HCT116 (cell line): ENCODE data around the gene UFD1. TPM values are rescaled to one million over a fixed set of nuclear protein-coding genes. Genes with fewer than 3 reads are reported as not detected.

Source experiments
- ATAC-seq: fragments of 200-7000 bp; cut with Tn5 transposase; 2 replicates; pipeline ENCODE4 v1.9.1; 2020; ENCODE audit warnings: mild to moderate bottlenecking, moderate library complexity
- BruUV-seq: library from RNA; stranded (reverse); fragments of 400-500 nt; replicated peaks from 2 replicates; lab custom pipeline; 2021; lab: Mats Ljungman, UMichigan
- CTCF ChIA-PET: fragments of 300-600 bp; sonication (Branson Sonifier 250); formaldehyde crosslinking; loops from one replicate; lab custom pipeline; 2021; ENCODE audit warnings: antibody characterized with exemption; lab: Charles Lee
- POLR2A ChIA-PET: fragments of 300-600, 350-600 bp; sonication (Branson Sonifier 250); formaldehyde crosslinking; loops from one replicate; lab custom pipeline; 2021; ENCODE audit warnings: antibody characterized with exemption; lab: Charles Lee
- RAD21 ChIA-PET, 2 experiments: fragments of 300-600 bp; sonication (Branson Sonifier 250); formaldehyde crosslinking; loops; one replicate each; lab custom pipeline; 2023; ENCODE audit warnings: low total read pairs in 2 of 2; ENCODE audit not compliant: uncharacterized antibody in 2 of 2, unreplicated experiment in 2 of 2, low non-redundant PET in 1 of 2; lab: Charles Lee
- DNase-seq: peaks from one replicate; pipeline ENCODE4 v3.0.0-alpha.2; 2010; ENCODE audit warnings: low read depth, low spot score
- H2AFZ ChIP-seq: fragments of 200-600 bp; shearing (Covaris generic), sonication (generic); 2 replicates; pipeline ENCODE4 v1.6.1; 2017; ENCODE audit warnings: low read depth, mixed run types, mixed read lengths, antibody characterized with exemption, low read length; ENCODE audit not compliant: poor library complexity, severe bottlenecking
- H3K27ac ChIP-seq: 2 replicates; pipeline ENCODE4 v1.5.1; 2012; ENCODE audit warnings: low read depth, low read length
- H3K27me3 ChIP-seq: fragments of 200-600 bp; sonication (generic); 2 replicates; pipeline ENCODE4 v1.6.1; 2016; ENCODE audit warnings: mixed run types, low read length, mixed read lengths; ENCODE audit not compliant: insufficient read depth
- H3K36me3 ChIP-seq, 2 experiments: fragments of 200-500 bp in 1 of 2; fragments of 200-600 bp in 1 of 2; sonication (Bioruptor generic) in 1 of 2; sonication (generic) in 1 of 2; 2 replicates each; pipeline versions ENCODE4 v1.5.1 to v1.6.1; 2014 to 2016; ENCODE audit warnings: low read length in 2 of 2, inconsistent platforms in 1 of 2, mixed read lengths in 1 of 2, mixed run types in 1 of 2; ENCODE audit not compliant: insufficient read depth in 2 of 2, control insufficient read depth in 1 of 2
- H3K4me1 ChIP-seq, 2 experiments: fragments of 200-600 bp in 1 of 2; sonication (generic) in 1 of 2; 2 replicates each; pipeline versions ENCODE4 v1.5.1 to v1.6.1; 2012 to 2017; ENCODE audit warnings: low read length in 2 of 2, inconsistent platforms in 1 of 2, mild to moderate bottlenecking in 1 of 2, mixed read lengths in 1 of 2, mixed run types in 1 of 2, moderate library complexity in 1 of 2; ENCODE audit not compliant: insufficient read depth in 2 of 2, control insufficient read depth in 1 of 2
- H3K4me2 ChIP-seq: fragments of 200-600 bp; sonication (generic); 2 replicates; pipeline ENCODE4 v1.6.1; 2017; ENCODE audit warnings: mixed run types, low read length, mixed read lengths
- H3K4me3 ChIP-seq, 2 experiments: fragments of 200-600 bp in 1 of 2; sonication (generic) in 1 of 2; replicated peaks in 1 of 2; 2 replicates each; pipeline ENCODE4 v1.5.1; 2011 to 2016; ENCODE audit warnings: low read length in 2 of 2, control low read depth in 1 of 2, low read depth in 1 of 2, mild to moderate bottlenecking in 1 of 2, mixed read lengths in 1 of 2, mixed run types in 1 of 2
- H3K79me2 ChIP-seq: fragments of 200-600 bp; sonication (generic); 2 replicates; pipeline ENCODE4 v1.6.1; 2017; ENCODE audit warnings: mild to moderate bottlenecking, mixed run types, low read length, moderate library complexity, mixed read lengths; ENCODE audit not compliant: insufficient read depth
- H3K9ac ChIP-seq: fragments of 200-600 bp; sonication (generic); 2 replicates; pipeline ENCODE4 v1.6.1; 2016; ENCODE audit warnings: low read length, mixed read lengths
- H3K9me2 ChIP-seq: fragments of 200-600 bp; sonication (generic), shearing (Covaris generic); 2 replicates; pipeline ENCODE4 v1.6.1; 2017; ENCODE audit warnings: mixed run types, mild to moderate bottlenecking, moderate library complexity; ENCODE audit not compliant: insufficient read depth
- H3K9me3 ChIP-seq, 2 experiments: fragments of 200-500 bp in 1 of 2; fragments of 200-600 bp in 1 of 2; sonication (Bioruptor generic) in 1 of 2; sonication (generic) in 1 of 2; 2 replicates each; pipeline ENCODE4 v1.6.1; 2014 to 2017; ENCODE audit warnings: low read length in 2 of 2, mixed read lengths in 2 of 2, inconsistent platforms in 1 of 2, low read depth in 1 of 2, mild to moderate bottlenecking in 1 of 2, mixed run types in 1 of 2, moderate library complexity in 1 of 2; ENCODE audit not compliant: control insufficient read depth in 1 of 2, insufficient read depth in 1 of 2
- H4K20me1 ChIP-seq: fragments of 200-600 bp; sonication (generic), shearing (Covaris generic); 2 replicates; pipeline ENCODE4 v1.6.1; 2017; ENCODE audit warnings: mixed run types, mild to moderate bottlenecking, moderate library complexity; ENCODE audit not compliant: insufficient read depth
- EZH2 ChIP-seq: fragments of 200-600 bp; sonication (generic); IDR thresholded peaks from 2 replicates; pipeline ENCODE4 v1.6.1; 2017; ENCODE audit warnings: antibody characterized with exemption, mixed run types
- EZH2phosphoT487 ChIP-seq: fragments of 200-600 bp; IDR thresholded peaks from 2 replicates; pipeline ENCODE4 v1.6.1; 2018; ENCODE audit warnings: antibody characterized with exemption, borderline replicate concordance
- JUND ChIP-seq: IDR thresholded peaks from 2 replicates; pipeline ENCODE4 v1.6.1; 2012
- SRF ChIP-seq: IDR thresholded peaks from 2 replicates; pipeline ENCODE4 v1.6.1; 2012; ENCODE audit warnings: low read depth
- TCF7L2 ChIP-seq: IDR thresholded peaks from 2 replicates; pipeline ENCODE4 v1.7.0; 2011; ENCODE audit warnings: borderline replicate concordance, inconsistent platforms; ENCODE audit not compliant: insufficient read depth, insufficient read length; ENCODE audit errors: extremely low read depth
- ZFX ChIP-seq: fragments of 450-650 bp; IDR thresholded peaks from 2 replicates; pipeline ENCODE4 v1.6.1; 2017
- intact Hi-C: fragments of 100-400 bp; cut with micrococcal nuclease; formaldehyde crosslinking; loops from 2 replicates; pipeline ENCODE4 v1.10.0; 2022
- total RNA-seq: library from RNA; stranded (reverse); gene quantifications from one replicate; pipeline ENCODE4 v1.2.1, GENCODE V29; 2021; ENCODE audit not compliant: unreplicated experiment
- TF ChIP-seq, protein P1 (sequence below): IDR thresholded peaks from 2 replicates; pipeline ENCODE4 v1.6.1; 2012; ENCODE audit warnings: low read depth

The UFD1 gene
- total RNA-seq, 1 experiment from 2014 or later: 97.5 TPM

DNA sequence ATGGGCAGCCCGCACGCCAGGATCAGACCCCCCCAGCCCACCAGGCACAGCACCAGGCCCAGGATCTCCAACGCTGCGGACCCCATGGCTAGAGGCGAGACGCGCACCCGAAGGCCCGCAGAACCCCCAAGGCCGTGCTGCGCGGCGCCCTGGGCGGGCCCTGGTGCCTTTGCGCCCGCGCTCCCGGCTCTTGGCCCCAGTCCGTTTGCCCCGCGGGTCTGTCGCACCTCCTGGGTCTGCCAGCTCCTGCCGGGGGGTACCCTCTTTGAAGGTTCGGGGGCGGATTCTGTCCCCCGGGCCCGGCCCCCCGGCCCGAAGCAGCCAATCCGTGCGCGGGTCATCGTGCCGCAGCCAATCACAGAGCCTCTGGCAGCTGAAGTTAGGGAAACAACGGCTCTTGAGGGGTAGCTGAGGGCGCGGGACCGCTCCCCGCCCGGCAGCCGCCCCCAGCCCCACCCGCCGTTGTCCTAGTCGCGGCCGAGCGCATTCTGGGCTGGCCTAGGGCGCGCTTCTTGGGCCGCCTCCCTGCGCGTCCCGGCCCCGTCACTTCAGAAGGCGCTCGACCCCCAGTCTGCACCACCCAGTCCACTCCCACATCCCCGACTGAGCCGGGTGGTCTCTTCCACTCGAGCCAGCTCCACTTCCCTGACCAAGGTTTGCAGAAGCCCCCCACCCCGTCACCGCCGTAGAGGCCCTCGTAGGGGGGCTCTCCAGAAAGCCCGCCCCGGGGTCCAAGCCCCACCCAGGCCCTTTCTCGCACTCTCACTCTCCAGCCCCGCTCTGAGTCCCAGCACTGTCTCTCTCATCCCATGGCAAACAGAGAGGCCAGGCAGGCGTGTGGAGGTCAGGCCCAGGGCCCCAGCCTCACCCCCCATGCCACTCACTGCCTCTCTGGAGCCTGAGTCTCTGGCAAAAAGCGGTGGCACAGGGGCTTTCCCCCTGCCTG lies 45.5 kb upstream of the UFD1 start, which contains the start of gene CLDN5:
Gene CLDN5 (minus strand): TSS at position 241 of the 946 bp plus-strand sequence. CDS start 155 bp downstream, at position 86.
- no peak within 1 kb of the TSS for H3K9ac ChIP-seq
- ChIA-PET POLR2A (no interaction called here), CTCF (no interaction called here), RAD21 (no interaction called here)
- H3K4me2 ChIP-seq: no peak within 1 kb of the TSS
- no peak within 1 kb of the TSS for H2AFZ ChIP-seq
- no peaks in the 10 kb centered on the region for H3K9me2 ChIP-seq
- DNase-seq: no peak
- no peaks in the 10 kb centered on the region for H4K20me1 ChIP-seq
- H3K36me3 ChIP-seq: no peaks in the 10 kb centered on the region
- H3K9me3 ChIP-seq: no peaks in the 10 kb centered on the region
- no peak within 1 kb of the TSS for H3K27ac ChIP-seq
- H3K79me2 ChIP-seq: no peaks in the 10 kb centered on the region
- intact Hi-C loops: no loop called here
- H3K4me1 ChIP-seq: peaks cover 0 to 5% of the 10 kb centered on the region in 2 experiments; a peak in 1 of 4 replicates
- H3K27me3 ChIP-seq: no peaks in the 10 kb centered on the region
- H3K4me3 ChIP-seq: no peak within 1 kb of the TSS
- TF ChIP-seq TCF7L2 (no peak), JUND (no peak), EZH2 (no peak), SRF (no peak), EZH2phosphoT487 (no peak), ZFX (no peak)
- TF ChIP-seq, protein P1, sequence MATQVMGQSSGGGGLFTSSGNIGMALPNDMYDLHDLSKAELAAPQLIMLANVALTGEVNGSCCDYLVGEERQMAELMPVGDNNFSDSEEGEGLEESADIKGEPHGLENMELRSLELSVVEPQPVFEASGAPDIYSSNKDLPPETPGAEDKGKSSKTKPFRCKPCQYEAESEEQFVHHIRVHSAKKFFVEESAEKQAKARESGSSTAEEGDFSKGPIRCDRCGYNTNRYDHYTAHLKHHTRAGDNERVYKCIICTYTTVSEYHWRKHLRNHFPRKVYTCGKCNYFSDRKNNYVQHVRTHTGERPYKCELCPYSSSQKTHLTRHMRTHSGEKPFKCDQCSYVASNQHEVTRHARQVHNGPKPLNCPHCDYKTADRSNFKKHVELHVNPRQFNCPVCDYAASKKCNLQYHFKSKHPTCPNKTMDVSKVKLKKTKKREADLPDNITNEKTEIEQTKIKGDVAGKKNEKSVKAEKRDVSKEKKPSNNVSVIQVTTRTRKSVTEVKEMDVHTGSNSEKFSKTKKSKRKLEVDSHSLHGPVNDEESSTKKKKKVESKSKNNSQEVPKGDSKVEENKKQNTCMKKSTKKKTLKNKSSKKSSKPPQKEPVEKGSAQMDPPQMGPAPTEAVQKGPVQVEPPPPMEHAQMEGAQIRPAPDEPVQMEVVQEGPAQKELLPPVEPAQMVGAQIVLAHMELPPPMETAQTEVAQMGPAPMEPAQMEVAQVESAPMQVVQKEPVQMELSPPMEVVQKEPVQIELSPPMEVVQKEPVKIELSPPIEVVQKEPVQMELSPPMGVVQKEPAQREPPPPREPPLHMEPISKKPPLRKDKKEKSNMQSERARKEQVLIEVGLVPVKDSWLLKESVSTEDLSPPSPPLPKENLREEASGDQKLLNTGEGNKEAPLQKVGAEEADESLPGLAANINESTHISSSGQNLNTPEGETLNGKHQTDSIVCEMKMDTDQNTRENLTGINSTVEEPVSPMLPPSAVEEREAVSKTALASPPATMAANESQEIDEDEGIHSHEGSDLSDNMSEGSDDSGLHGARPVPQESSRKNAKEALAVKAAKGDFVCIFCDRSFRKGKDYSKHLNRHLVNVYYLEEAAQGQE: no peak
- no peak for ATAC-seq
- no TSS peak for BruUV-seq
